Glutamatergic neuron (in vitro differentiated cells): ENCODE results near the gene ZBTB8B. TPM values are rescaled to one million over a fixed set of nuclear protein-coding genes. Genes with fewer than 3 reads are reported as not detected.
A peak's percentile ranks its signal among the peaks of the same experiment; 100 is the strongest.

Source experiments
- DNase-seq: peaks from one replicate; pipeline ENCODE4 v3.0.0; 2022
- H3K27ac Mint-ChIP-seq: one replicate; pipeline ENCODE4 v1.8.0; 2020; ENCODE audit warnings: mild to moderate bottlenecking, mixed read lengths, inconsistent platforms; ENCODE audit not compliant: unreplicated experiment
- H3K27me3 Mint-ChIP-seq: one replicate; pipeline ENCODE4 v1.8.0; 2020; ENCODE audit warnings: mild to moderate bottlenecking, moderate library complexity, mixed read lengths, inconsistent platforms; ENCODE audit not compliant: unreplicated experiment
- H3K36me3 Mint-ChIP-seq: one replicate; pipeline ENCODE4 v1.8.0; 2020; ENCODE audit warnings: mild to moderate bottlenecking, mixed read lengths, inconsistent platforms; ENCODE audit not compliant: unreplicated experiment
- H3K4me1 Mint-ChIP-seq: one replicate; pipeline ENCODE4 v1.8.0; 2020; ENCODE audit warnings: mild to moderate bottlenecking, low read depth, mixed read lengths, inconsistent platforms; ENCODE audit not compliant: unreplicated experiment
- H3K4me3 Mint-ChIP-seq: one replicate; pipeline ENCODE4 v1.8.0; 2020; ENCODE audit warnings: mild to moderate bottlenecking, mixed read lengths, inconsistent platforms; ENCODE audit not compliant: unreplicated experiment
- H3K9me3 Mint-ChIP-seq: one replicate; pipeline ENCODE4 v1.8.0; 2020; ENCODE audit warnings: mild to moderate bottlenecking, moderate library complexity, mixed read lengths, inconsistent platforms; ENCODE audit not compliant: unreplicated experiment
- CTCF ChIP-seq: fragments of 200-600 bp; sonication (generic); IDR thresholded peaks from one replicate; pipeline ENCODE4 v1.5.0; 2021; ENCODE audit not compliant: partially characterized antibody, unreplicated experiment
- total RNA-seq: library from RNA; stranded (reverse); fragmentation: NEBNext Ultra II Directional; extraction: Animal tissue kit (Norgen Biotek cat#: 25700); gene quantifications from one replicate; pipeline ENCODE4 v1.2.1, GENCODE V29; 2021; ENCODE audit not compliant: unreplicated experiment

The ZBTB8B gene
- total RNA-seq, 1 donor from 2014 or later, result 0.44 TPM

- H3K27ac Mint-ChIP-seq, result no peak overlapping the region
- H3K4me3 Mint-ChIP-seq, result peak overlapping the region; percentile 90
- no peak for TF ChIP-seq CTCF
- H3K27me3 Mint-ChIP-seq, result no peaks in the 10 kb centered on the region
- no peaks in the 10 kb centered on the region for H3K36me3 Mint-ChIP-seq
- peaks cover 7% of the 10 kb centered on the region for H3K4me1 Mint-ChIP-seq
- no peak for DNase-seq
- H3K9me3 Mint-ChIP-seq, result peaks cover 7% of the 10 kb centered on the region
Measured at GRCh38 chr1:32498751-32499150, 33.9 kb downstream of the ZBTB8B start.

- DNase-seq, result peak; percentile 77
- Mint-ChIP-seq H3K4me1 (peaks cover 4% of the 10 kb centered on the region), H3K27me3 (peaks cover 3% of the 10 kb centered on the region), H3K36me3 (no peaks in the 10 kb centered on the region), H3K4me3 (peak overlapping the region; percentile 90), H3K9me3 (peaks cover 7% of the 10 kb centered on the region), H3K27ac (peak overlapping the region; percentile 93)
- no peak for TF ChIP-seq CTCF
Measured at GRCh38 chr1:32500387-32501209, 35.7 kb downstream of the ZBTB8B start.

- peak overlapping the region; percentile 36 for H3K4me3 Mint-ChIP-seq
- peaks cover 7% of the 10 kb centered on the region for H3K9me3 Mint-ChIP-seq
- no peak for TF ChIP-seq CTCF
- peaks cover 3% of the 10 kb centered on the region for H3K27me3 Mint-ChIP-seq
- no peak for DNase-seq
- H3K4me1 Mint-ChIP-seq, result peaks cover 4% of the 10 kb centered on the region
- no peaks in the 10 kb centered on the region for H3K36me3 Mint-ChIP-seq
- H3K27ac Mint-ChIP-seq, result peak overlapping the region; percentile 38
Measured at GRCh38 chr1:32501865-32502264, 37.0 kb downstream of the ZBTB8B start.

GRCh38 chr1:32503153-32503552 lies 38.3 kb downstream of the ZBTB8B start:
- Mint-ChIP-seq H3K36me3 (no peaks in the 10 kb centered on the region), H3K27ac (no peak overlapping the region), H3K9me3 (peaks cover 7% of the 10 kb centered on the region), H3K27me3 (peaks cover 3% of the 10 kb centered on the region), H3K4me3 (no peak overlapping the region), H3K4me1 (peaks cover 4% of the 10 kb centered on the region)
- DNase-seq, result no peak
- TF ChIP-seq CTCF, result no peak

GRCh38 chr1:32507021-32507420 lies 42.1 kb downstream of the ZBTB8B start:
- DNase-seq, result no peak
- no peak overlapping the region for H3K4me3 Mint-ChIP-seq
- H3K4me1 Mint-ChIP-seq, result peaks cover 1% of the 10 kb centered on the region
- TF ChIP-seq CTCF, result no peak
- no peak overlapping the region for H3K27ac Mint-ChIP-seq
- H3K27me3 Mint-ChIP-seq, result peaks cover 3% of the 10 kb centered on the region
- H3K36me3 Mint-ChIP-seq, result no peaks in the 10 kb centered on the region
- H3K9me3 Mint-ChIP-seq, result peaks cover 3% of the 10 kb centered on the region
